Retinal pigment epithelial cell (primary cell): ENCODE measurements around the gene RAB40C.

Source experiments
- DNase-seq: peaks from one replicate; pipeline ENCODE4 v3.0.0-alpha.2; 2010; ENCODE audit warnings: low read depth
- H3K4me3 ChIP-seq: 2 replicates; pipeline ENCODE4 v1.5.1; 2011; ENCODE audit warnings: mild to moderate bottlenecking, low read length, control low read depth, moderate library complexity
- CTCF ChIP-seq: conservative IDR thresholded peaks from 2 replicates; pipeline ENCODE4 v1.5.1; 2011; ENCODE audit warnings: low read depth, low read length, control low read depth, inconsistent platforms

Gene RAB40C

GRCh38 chr16:578232-578869 lies 11.5 kb upstream of the RAB40C start:
- no peak for TF ChIP-seq CTCF
- no peak for DNase-seq
- H3K4me3 ChIP-seq = no peak overlapping the region

- DNase-seq = no peak
- peak; percentile 88 for TF ChIP-seq CTCF
- H3K4me3 ChIP-seq = no peak overlapping the region
Measured at GRCh38 chr16:578870-579405, 10.9 kb upstream of the RAB40C start.

DNA sequence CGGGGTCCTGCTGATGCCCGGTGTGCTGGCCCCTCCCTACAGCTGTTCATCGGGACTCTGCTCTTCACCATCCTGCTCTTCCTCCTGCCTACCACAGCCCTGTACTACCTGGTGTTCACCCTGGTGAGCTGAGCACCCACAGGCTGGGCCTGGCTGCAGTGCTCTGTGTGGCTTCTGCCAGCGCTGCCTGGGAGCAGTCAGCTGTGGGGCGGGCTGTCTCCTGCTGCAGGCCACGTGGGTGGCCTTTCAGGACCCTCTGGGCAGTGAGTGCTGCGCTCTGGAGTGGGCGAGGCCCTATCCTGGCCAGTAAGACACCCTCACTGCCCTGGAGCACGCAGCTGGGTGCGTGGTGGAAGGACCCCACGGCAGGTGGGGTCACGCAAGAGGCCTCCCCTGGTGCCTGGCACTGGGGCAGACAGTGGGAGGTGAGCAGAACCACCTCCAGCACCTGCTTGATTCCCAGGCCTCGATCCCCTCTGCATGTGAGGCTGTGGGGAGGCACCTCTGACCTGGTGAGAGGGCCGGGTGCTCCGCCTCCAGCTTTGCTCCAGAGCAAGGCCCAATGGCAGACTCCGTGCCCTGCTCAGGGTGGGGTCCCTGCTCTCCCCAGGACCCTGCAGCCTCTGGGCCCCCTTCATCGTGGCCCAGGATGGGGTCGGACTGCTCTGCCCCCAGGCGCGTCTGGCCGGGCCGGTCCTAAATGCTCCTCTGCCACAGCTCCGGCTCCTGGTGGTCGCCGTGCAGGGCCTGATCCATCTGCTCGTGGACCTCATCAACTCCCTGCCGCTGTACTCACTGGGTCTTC lies 9.5 kb upstream of the RAB40C start:
- no peak for TF ChIP-seq CTCF
- no peak overlapping the region for H3K4me3 ChIP-seq
- DNase-seq = no peak

- TF ChIP-seq CTCF = no peak
- no peak for DNase-seq
Measured at GRCh38 chr16:580946-581498, 8.8 kb upstream of the RAB40C start.

GRCh38 chr16:582218-582613 lies 7.7 kb upstream of the RAB40C start:
- no peak for TF ChIP-seq CTCF
- DNase-seq = no peak
- H3K4me3 ChIP-seq = no peak overlapping the region

More at GRCh38 chr16:580946-581498, 8.8 kb upstream of the RAB40C start:
- no peak overlapping the region for H3K4me3 ChIP-seq

- H3K4me3 ChIP-seq = no peak overlapping the region
- no peak for DNase-seq
- no peak for TF ChIP-seq CTCF
Measured at GRCh38 chr16:582614-583331, 7.1 kb upstream of the RAB40C start.
